ENCODE results near the gene AXDND1. TPM values are rescaled to one million over a fixed set of nuclear protein-coding genes. Genes with fewer than 3 reads are reported as not detected.

AXDND1 gene
- total and polyA plus RNA-seq, 2 of the 8 experiments (the other 6 are each of a cell fraction or from before 2014, with no cell fraction given), result 0.61 TPM; not detected in 1

DNA sequence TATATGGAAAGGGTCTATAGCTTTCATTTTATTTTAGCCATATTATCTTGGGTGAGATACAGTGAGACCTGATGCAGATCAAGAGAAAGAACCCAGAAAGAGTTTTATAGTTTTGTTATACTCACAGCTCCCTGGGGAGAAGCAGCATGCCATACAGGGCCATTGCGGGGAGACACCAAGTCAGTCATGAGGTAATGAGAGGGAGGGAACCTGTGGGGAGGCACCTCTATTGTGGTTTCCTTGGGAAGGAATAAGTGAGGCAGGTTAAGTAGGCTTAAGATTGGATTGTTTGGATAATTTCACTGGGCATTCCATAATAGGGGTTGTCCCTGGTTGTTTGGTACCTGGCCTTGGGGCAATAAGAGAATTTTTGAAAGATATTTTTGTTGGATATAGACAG is 19.7 kb downstream of the AXDND1 start (continued):
- no peak for TF ChIP-seq GABPA (IDR thresholded peaks at IDR 0.05; ENCODE audit: borderline replicate concordance, insufficient read depth, low read length)
- no peak for TF ChIP-seq MAFK (IDR thresholded peaks at IDR 0.05; ENCODE audit: low read depth, low read length)
- no peak for TF ChIP-seq SIN3A (conservative IDR thresholded peaks at IDR 0.05 in 1 of 2, IDR thresholded peaks at IDR 0.05 in 1 of 2; ENCODE audit: low read depth in 1 of 2, low read length in 2 of 2)
- no peak for TF ChIP-seq TEAD4 (IDR thresholded peaks at IDR 0.05; ENCODE audit: low read depth, low read length)
